IPS-20b (cell line): ENCODE measurements around the gene MSN.

Source experiments
- H3K27ac ChIP-seq: one replicate; pipeline ENCODE4 v1.5.1; 2013; ENCODE audit warnings: low read length
- H3K27me3 ChIP-seq: 2 replicates; pipeline ENCODE4 v1.6.1; 2013; ENCODE audit warnings: mild to moderate bottlenecking, low read length, inconsistent platforms; ENCODE audit not compliant: insufficient read depth
- H3K36me3 ChIP-seq: 2 replicates; pipeline ENCODE4 v1.6.1; 2013; ENCODE audit warnings: low read depth, mild to moderate bottlenecking, inconsistent platforms, low read length, moderate library complexity; ENCODE audit not compliant: insufficient read depth
- H3K4me1 ChIP-seq: 2 replicates; pipeline ENCODE4 v1.6.1; 2013; ENCODE audit warnings: mild to moderate bottlenecking, control low read depth, inconsistent platforms, low read length, moderate library complexity; ENCODE audit not compliant: insufficient read depth
- H3K4me3 ChIP-seq: 2 replicates; pipeline ENCODE4 v1.5.1; 2013; ENCODE audit warnings: mild to moderate bottlenecking, low read length, inconsistent platforms
- H3K9ac ChIP-seq: 2 replicates; pipeline ENCODE4 v1.6.1; 2013; ENCODE audit warnings: low read depth, mild to moderate bottlenecking, inconsistent platforms, low read length, moderate library complexity
- H3K9me3 ChIP-seq: 2 replicates; pipeline ENCODE4 v1.6.1; 2013; ENCODE audit warnings: mild to moderate bottlenecking, low read depth, low read length, inconsistent platforms; ENCODE audit not compliant: insufficient read depth

MSN gene

DNA sequence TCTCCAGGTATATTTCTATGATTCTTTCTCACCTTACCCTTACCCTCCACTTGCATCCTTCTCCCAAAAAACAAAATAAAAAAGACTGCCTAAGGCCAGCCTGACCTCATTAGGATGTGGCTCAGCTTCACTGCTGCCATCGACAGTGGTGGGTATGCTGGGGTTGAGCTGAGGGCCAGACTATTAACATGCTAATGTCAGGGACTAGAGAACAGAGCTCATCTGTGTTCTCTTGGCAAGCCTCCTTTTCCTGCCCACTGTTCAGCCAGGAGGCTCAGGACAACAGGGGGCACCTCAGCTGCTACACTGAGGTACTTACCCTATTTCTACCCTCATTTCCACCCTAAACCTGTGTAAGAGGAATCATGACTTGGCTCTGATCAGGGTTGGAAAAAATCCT, 59.3 kb downstream of the MSN start:
- H3K4me1 ChIP-seq, result peaks cover 5% of the 10 kb centered on the region; the same call in 1 of the 2 replicates
- no peak overlapping the region for H3K27ac ChIP-seq
- no peak overlapping the region for H3K4me3 ChIP-seq
- H3K9me3 ChIP-seq, result no peaks in the 10 kb centered on the region
- H3K36me3 ChIP-seq, result peaks cover 39% of the 10 kb centered on the region
- no peaks in the 10 kb centered on the region for H3K27me3 ChIP-seq
- H3K9ac ChIP-seq, result no peak overlapping the region

DNA sequence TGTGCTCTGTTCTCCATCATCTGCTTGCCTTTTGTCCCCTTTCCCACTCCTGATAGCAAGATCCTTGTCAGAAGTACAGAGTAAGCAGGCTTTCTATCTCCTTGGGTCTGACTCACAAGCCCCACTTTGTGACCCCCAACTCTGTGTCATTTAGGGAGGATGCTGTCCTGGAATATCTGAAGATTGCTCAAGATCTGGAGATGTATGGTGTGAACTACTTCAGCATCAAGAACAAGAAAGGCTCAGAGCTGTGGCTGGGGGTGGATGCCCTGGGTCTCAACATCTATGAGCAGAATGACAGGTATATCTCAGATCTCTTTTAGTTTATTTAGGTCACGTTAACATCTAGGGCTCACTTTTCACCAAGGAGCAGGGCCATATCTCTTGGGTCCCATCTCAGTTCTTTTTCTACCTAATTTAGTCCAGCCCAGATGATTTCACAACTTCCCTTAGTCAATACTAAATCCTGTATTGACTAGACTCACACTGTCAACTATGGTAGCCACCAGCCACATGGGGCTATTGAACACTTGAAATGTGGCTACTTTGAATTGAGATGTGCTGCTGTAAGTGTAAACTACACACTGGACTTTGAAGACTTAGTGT, 64.3 kb downstream of the MSN start:
- H3K27ac ChIP-seq, result no peak overlapping the region
- H3K27me3 ChIP-seq, result no peaks in the 10 kb centered on the region
- H3K9ac ChIP-seq, result no peak overlapping the region
- H3K9me3 ChIP-seq, result no peaks in the 10 kb centered on the region
- no peak overlapping the region for H3K4me3 ChIP-seq
- peaks cover 82% of the 10 kb centered on the region for H3K36me3 ChIP-seq
- H3K4me1 ChIP-seq, result peaks cover 2% of the 10 kb centered on the region; the same call in 1 of the 2 replicates

DNA sequence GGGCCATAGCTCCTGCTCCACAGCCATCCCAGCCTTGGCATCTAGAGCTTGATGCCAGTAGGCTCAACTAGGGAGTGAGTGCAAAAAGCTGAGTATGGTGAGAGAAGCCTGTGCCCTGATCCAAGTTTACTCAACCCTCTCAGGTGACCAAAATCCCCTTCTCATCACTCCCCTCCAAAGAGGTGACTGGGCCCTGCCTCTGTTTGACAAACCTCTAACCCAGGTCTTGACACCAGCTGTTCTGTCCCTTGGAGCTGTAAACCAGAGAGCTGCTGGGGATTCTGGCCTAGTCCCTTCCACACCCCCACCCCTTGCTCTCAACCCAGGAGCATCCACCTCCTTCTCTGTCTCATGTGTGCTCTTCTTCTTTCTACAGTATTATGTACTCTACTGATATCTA, 73.5 kb downstream of the MSN start:
- Histone ChIP-seq H3K27me3 (no peaks in the 10 kb centered on the region), H3K9ac (no peak overlapping the region), H3K36me3 (peaks cover 60% of the 10 kb centered on the region), H3K4me3 (no peak overlapping the region), H3K4me1 (peaks cover 4% of the 10 kb centered on the region; the same call in 1 of the 2 replicates), H3K9me3 (no peaks in the 10 kb centered on the region), H3K27ac (no peak overlapping the region)

DNA sequence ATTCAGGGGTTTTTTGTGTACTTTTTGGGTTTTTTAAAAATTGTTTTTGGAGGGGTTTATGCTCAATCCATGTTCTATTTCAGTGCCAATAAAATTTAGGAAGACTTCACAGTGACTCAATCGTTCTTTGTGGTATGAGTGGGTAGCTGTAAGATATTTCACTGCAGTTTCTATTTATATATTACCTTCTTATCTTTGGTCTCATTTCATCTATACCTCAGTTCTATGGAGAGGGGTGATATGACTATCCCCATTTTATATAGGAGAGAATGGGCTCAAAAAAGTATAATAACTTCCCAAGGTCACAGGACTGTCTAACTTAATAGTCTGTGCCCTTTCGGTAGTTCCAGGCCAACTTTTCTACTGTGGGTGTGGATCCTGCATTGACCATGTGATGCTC, 74.4 kb downstream of the MSN start:
- H3K9me3 ChIP-seq, result no peaks in the 10 kb centered on the region
- H3K4me1 ChIP-seq, result peaks cover 4% of the 10 kb centered on the region; the same call in 1 of the 2 replicates
- no peak overlapping the region for H3K4me3 ChIP-seq
- H3K27me3 ChIP-seq, result no peaks in the 10 kb centered on the region
- H3K27ac ChIP-seq, result no peak overlapping the region
- H3K9ac ChIP-seq, result no peak overlapping the region
- peaks cover 53% of the 10 kb centered on the region for H3K36me3 ChIP-seq

DNA sequence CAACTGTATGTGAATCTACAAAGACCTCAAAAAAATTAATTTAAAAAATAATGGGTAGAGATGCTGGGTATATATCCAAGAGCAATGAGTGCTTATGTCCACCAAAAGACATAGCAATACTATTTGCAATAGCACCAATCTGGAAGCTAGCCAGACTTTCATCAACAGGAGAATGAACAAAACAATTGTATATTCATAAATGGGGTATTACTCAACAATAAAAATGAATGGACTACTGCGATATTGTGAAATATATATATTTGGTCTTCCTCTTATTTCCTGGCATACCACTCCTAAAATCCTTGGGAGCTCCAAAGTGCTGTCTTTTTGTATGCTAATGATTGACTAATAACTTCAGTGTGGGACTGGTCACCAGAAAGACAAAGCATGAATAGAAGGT, 77.5 kb downstream of the MSN start:
- Histone ChIP-seq H3K27ac (no peak overlapping the region), H3K4me3 (no peak overlapping the region), H3K9ac (no peak overlapping the region), H3K4me1 (peaks cover 4% of the 10 kb centered on the region; the same call in 1 of the 2 replicates), H3K9me3 (no peaks in the 10 kb centered on the region), H3K36me3 (peaks cover 21% of the 10 kb centered on the region), H3K27me3 (no peaks in the 10 kb centered on the region)

DNA sequence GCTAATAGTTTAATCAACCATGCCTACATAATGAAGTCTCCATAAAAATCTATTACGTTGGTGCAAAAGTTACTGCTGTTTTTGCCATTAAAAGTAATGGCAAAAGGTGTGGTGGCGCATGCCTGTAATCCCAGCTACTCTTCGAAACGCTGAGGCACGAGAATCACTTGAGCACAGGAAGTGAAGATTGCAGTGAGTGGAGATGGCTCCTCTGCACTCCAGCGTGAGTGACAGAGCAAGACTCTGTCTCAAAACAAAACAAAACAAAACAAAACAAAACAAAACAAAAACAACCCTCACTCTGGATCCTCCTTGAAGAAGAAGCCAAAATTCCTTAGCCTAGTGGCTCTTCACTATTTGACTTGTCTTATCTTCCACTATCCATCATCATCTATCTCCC, 78.0 kb downstream of the MSN start:
- peaks cover 4% of the 10 kb centered on the region; the same call in 1 of the 2 replicates for H3K4me1 ChIP-seq
- H3K9me3 ChIP-seq, result no peaks in the 10 kb centered on the region
- no peaks in the 10 kb centered on the region for H3K27me3 ChIP-seq
- H3K36me3 ChIP-seq, result peaks cover 17% of the 10 kb centered on the region
- H3K9ac ChIP-seq, result no peak overlapping the region
- no peak overlapping the region for H3K27ac ChIP-seq
- H3K4me3 ChIP-seq, result no peak overlapping the region

DNA sequence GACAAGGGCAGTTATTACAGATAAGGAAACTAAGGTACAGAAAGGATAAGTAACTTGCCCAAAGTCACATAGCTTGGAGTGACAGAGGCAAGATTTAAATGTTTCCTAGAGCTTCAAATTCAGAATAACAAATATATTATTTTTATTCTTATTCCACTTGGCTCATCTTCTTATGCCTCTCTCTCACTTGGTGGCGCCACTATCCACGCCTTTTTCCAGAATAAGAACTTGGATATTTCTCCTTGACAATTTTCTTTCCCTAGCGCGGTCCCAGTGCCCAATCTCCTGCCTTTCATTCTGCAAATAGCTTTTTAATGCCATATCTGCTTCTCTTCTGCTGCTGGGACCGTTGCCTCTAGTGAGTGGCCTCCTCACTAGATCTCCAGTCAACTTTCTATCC, 78.5 kb downstream of the MSN start:
- Histone ChIP-seq H3K9ac (no peak overlapping the region), H3K27ac (no peak overlapping the region), H3K36me3 (peaks cover 11% of the 10 kb centered on the region; the same call in 1 of the 2 replicates), H3K9me3 (no peaks in the 10 kb centered on the region; the same call in 1 of the 2 replicates), H3K4me3 (no peak overlapping the region), H3K4me1 (peaks cover 4% of the 10 kb centered on the region; the same call in 1 of the 2 replicates), H3K27me3 (no peaks in the 10 kb centered on the region)

DNA sequence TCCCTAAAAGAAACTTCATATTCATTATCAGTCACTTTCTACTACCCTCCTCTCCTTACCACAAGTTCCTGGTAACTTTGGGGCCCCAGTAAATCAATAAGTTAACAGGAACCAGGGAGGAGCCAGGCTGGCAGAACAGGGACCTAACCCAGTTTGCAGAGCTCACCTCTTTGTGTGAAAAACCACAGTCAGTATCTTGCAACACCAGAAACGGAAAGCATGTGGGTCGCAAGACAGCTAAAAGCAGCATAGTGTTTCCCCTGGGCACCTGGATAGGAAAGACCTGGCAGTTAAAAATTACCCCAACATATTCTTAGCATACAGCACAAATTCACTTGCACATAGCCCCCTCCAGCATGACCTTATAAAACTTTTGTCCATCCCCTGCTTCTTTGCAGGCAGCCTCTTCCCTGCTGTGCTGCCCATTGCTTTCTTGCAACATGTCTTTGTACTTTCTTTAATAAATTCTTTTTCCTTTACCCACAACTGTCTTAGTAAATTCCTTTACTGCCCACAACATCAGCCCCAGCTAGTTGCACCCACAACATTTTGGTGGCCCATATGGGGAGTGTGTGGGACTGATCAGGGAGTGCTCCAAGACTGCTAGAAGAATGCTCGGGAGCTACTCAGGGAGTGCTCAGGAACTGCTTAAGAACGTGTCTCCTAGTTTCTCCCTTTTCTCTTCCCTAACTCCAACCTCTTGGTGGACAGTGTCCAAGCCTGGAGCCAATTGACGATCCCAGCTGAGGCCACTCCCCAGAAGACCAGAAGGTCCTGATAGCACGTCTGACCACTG, 83.4 kb downstream of the MSN start:
- Histone ChIP-seq H3K9me3 (peaks cover 3% of the 10 kb centered on the region; the same call in 1 of the 2 replicates), H3K27ac (no peak overlapping the region), H3K9ac (no peak overlapping the region), H3K4me1 (no peaks in the 10 kb centered on the region), H3K36me3 (no peaks in the 10 kb centered on the region), H3K4me3 (no peak overlapping the region), H3K27me3 (no peaks in the 10 kb centered on the region)

DNA sequence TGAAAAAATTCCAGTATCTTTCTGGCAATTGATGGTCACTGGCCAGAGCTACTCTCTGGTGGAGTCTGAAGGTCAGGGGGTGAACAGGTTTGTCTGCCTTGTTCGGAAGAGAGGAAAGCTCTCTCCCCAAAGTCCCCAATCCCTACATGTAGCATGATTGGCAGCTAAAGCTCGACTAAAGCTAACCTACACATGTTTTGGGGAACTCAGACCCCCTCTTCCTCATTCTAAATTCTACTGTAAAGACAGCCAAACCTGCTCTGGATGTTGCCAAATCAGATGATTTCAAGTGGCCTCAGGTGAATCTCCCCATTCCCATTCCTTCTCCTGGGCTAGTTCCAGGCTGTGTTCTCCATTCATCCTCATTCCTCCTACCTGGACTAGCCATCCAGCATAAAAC, 84.1 kb downstream of the MSN start:
- Histone ChIP-seq H3K36me3 (no peaks in the 10 kb centered on the region), H3K9me3 (peaks cover 3% of the 10 kb centered on the region; the same call in 1 of the 2 replicates), H3K27me3 (no peaks in the 10 kb centered on the region), H3K4me1 (no peaks in the 10 kb centered on the region), H3K27ac (no peak overlapping the region), H3K4me3 (no peak overlapping the region), H3K9ac (no peak overlapping the region)

DNA sequence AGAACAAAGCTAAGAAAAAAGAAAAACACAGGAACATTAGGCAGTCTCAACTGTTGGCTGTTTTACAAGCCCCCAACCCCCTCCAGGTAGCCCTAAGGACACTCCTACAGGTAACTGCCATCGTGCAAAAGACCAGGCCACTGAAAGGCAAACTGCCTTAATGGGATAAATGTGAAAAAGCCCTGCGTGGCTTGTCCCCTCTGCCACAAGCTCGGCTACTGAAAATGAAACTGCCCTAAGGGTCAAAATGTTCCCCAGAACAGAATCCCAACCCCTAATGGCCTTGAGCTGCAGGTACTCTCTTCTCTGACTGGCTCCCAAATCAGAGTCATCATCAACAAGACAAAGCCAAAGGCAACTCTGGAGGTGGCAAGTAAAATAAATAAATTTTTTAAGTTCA, 84.8 kb downstream of the MSN start:
- H3K4me1 ChIP-seq, result no peaks in the 10 kb centered on the region
- H3K27me3 ChIP-seq, result no peaks in the 10 kb centered on the region
- peaks cover 3% of the 10 kb centered on the region; the same call in 1 of the 2 replicates for H3K9me3 ChIP-seq
- H3K27ac ChIP-seq, result no peak overlapping the region
- no peak overlapping the region for H3K9ac ChIP-seq
- H3K36me3 ChIP-seq, result no peaks in the 10 kb centered on the region
- no peak overlapping the region for H3K4me3 ChIP-seq

DNA sequence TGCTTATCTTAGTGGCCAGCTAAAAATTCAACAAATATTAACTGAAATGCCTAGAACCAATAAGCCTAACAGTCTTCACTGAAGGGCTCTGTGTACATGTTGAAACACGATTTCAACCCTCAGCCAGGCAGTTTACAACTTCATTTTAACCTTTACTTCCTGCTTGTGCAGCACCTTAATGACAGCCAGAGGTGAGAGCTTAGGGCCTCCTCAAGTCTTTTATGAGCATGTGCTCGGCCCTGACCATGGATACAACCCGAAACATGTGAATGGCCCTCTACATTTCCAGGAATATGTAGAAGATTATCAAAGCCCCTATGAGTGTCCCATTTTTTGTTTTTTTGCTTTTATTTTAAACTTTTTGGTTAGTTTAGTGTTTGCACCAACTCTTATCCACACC, 88.3 kb downstream of the MSN start:
- no peaks in the 10 kb centered on the region for H3K27me3 ChIP-seq
- H3K9ac ChIP-seq, result no peak overlapping the region
- no peaks in the 10 kb centered on the region for H3K36me3 ChIP-seq
- peaks cover 3% of the 10 kb centered on the region; the same call in 1 of the 2 replicates for H3K9me3 ChIP-seq
- H3K4me3 ChIP-seq, result no peak overlapping the region
- no peak overlapping the region for H3K27ac ChIP-seq
- no peaks in the 10 kb centered on the region for H3K4me1 ChIP-seq

DNA sequence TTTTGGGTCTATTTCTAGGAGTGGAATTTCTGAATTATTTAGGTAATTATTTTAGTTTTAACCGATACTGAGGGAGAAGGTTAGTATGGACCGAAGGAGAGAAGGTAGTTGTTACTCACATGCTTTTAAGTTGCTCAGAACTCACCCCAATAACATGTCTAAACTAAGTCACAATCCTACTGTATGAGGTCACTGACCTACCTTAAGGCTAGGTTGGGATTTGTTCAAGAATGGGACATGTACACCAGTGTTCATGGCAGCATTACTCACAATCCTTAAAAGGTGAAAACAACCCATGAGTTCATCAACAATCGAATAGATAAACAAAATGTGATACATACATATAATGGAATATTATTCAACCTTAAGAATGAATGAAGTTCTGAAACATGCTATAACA, 90.5 kb downstream of the MSN start:
- Histone ChIP-seq H3K9ac (no peak overlapping the region), H3K9me3 (no peaks in the 10 kb centered on the region), H3K27me3 (no peaks in the 10 kb centered on the region), H3K27ac (no peak overlapping the region), H3K4me3 (no peak overlapping the region), H3K4me1 (no peaks in the 10 kb centered on the region), H3K36me3 (no peaks in the 10 kb centered on the region)
